Natural killer cell (primary cell): ENCODE measurements around the gene PRR20G. TPM values are rescaled to one million over a fixed set of nuclear protein-coding genes. Genes with fewer than 3 reads are reported as not detected.

Experiments
- ATAC-seq, 3 donors: fragments of 150-1000 bp in 2 of 3; fragments of 200-7000 bp in 1 of 3; cut with Tn5 transposase; 1 replicate in 1 of 3; 2 replicates in 2 of 3; pipeline ENCODE4 v1.10.0; 2021; ENCODE audit warnings: mild to moderate bottlenecking in 2 of 3, moderate library complexity in 2 of 3
- DNase-seq, 2 donors: peaks; one replicate each; pipeline versions ENCODE4 v3.0.0 to v3.0.0-alpha.2; 2013 to 2021; ENCODE audit warnings: mixed read lengths in 1 of 2
- H3K27ac ChIP-seq: one replicate; pipeline ENCODE4 v1.5.1; 2013; ENCODE audit warnings: mild to moderate bottlenecking, low read length
- H3K27me3 ChIP-seq: one replicate; pipeline ENCODE4 v1.6.1; 2013; ENCODE audit warnings: low read length; ENCODE audit not compliant: control insufficient read depth, insufficient read depth
- H3K36me3 ChIP-seq: one replicate; pipeline ENCODE4 v1.6.1; 2013; ENCODE audit warnings: low read length; ENCODE audit not compliant: control insufficient read depth, insufficient read depth
- H3K4me1 ChIP-seq: one replicate; pipeline ENCODE4 v1.6.1; 2013; ENCODE audit warnings: low read length; ENCODE audit not compliant: control insufficient read depth, insufficient read depth
- H3K4me3 ChIP-seq: one replicate; pipeline ENCODE4 v1.5.1; 2013; ENCODE audit warnings: low read length
- H3K9me3 ChIP-seq: one replicate; pipeline ENCODE4 v1.6.1; 2013; ENCODE audit warnings: low read length; ENCODE audit not compliant: control insufficient read depth, insufficient read depth
- H3K27ac Mint-ChIP-seq, 2 donors: one replicate each; pipeline ENCODE4 v1.8.0; 2022; ENCODE audit warnings: mild to moderate bottlenecking in 2 of 2, mixed read lengths in 2 of 2, moderate library complexity in 1 of 2
- H3K27me3 Mint-ChIP-seq, 2 donors: one replicate each; pipeline ENCODE4 v1.8.0; 2022; ENCODE audit warnings: low read depth in 2 of 2, mixed read lengths in 2 of 2
- H3K36me3 Mint-ChIP-seq: one replicate; pipeline ENCODE4 v1.8.0; 2022; ENCODE audit warnings: mixed read lengths
- H3K4me1 Mint-ChIP-seq, 2 donors: one replicate each; pipeline ENCODE4 v1.8.0; 2022; ENCODE audit warnings: mixed read lengths in 2 of 2
- H3K4me3 Mint-ChIP-seq: one replicate; pipeline ENCODE4 v1.8.0; 2022; ENCODE audit warnings: mild to moderate bottlenecking, moderate library complexity, mixed read lengths
- H3K9me3 Mint-ChIP-seq, 2 donors: one replicate each; pipeline ENCODE4 v1.8.0; 2022; ENCODE audit warnings: mixed read lengths in 2 of 2
- CTCF ChIP-seq: fragments of 200-600 bp; IDR thresholded peaks from one replicate; pipeline ENCODE4 v1.8.0; 2022; ENCODE audit warnings: antibody characterized with exemption
- WGBS: methylation state at CpG from one replicate; pipeline ENCODE4 v1.1.7; 2013; ENCODE audit warnings: missing lambda C conversion rate; ENCODE audit not compliant: insufficient coverage; 5-methylcytosine and 5-hydroxymethylcytosine counted together
- intact Hi-C: fragments of 100-400 bp; cut with micrococcal nuclease; formaldehyde crosslinking; loops from one replicate; pipeline ENCODE4 v1.14.2; 2022
- total RNA-seq, 4 donors: library from RNA; stranded (reverse); fragments of 120-200 nt in 1 of 4; gene quantifications; one replicate each; pipeline versions ENCODE4 v1.2.3 to v1.2.4, GENCODE V29; 2013 to 2022

PRR20G gene
- total RNA-seq, 3 donors from 2014 or later (not counting 1 experiment from before 2014, with no cell fraction given), result not detected

DNA sequence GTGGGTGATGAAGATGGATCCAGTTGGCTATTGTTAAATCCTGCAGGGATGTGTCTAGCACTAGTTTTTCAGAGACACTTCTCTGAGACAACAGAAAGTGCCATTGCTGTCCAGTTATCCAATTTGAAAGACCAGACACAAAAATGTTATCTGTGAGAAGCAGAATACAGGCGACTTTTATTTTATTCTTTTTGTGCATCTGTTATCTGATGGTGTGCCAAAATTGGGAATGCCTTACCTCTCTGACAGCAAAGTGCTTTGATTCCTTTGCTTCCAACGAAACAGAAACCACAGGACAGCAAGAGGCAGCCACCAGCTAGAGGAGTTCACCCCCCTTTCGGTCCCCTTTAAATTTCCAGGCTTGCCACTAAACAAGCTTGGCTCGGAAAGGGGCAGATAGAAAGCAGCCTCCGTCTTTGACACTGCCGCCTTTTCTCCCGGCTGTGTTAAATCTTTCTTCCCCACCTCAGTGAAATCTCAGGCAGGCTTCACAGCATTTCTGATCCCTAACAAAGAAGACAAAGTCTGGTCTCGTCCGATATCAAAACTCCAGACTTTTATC is 17.7 kb upstream of the PRR20G start:
- 72% methylated on average over 9 of the region's 9 CpGs for WGBS

GRCh38 chr3:127304121-127304744 is 16.4 kb upstream of the PRR20G start:
- TF ChIP-seq CTCF, result no peak
- H3K36me3 Mint-ChIP-seq, result no peaks in the 10 kb centered on the region
- no peaks in the 10 kb centered on the region for H3K27me3 ChIP-seq
- H3K9me3 Mint-ChIP-seq, result no peaks in the 10 kb centered on the region
- peaks cover 3 to 28% of the 10 kb centered on the region in 2 donors for H3K27me3 Mint-ChIP-seq
- no peaks in the 10 kb centered on the region for H3K4me1 Mint-ChIP-seq
- H3K4me3 Mint-ChIP-seq, result no peak overlapping the region
- WGBS, result 77% methylated on average over 20 of the region's 25 CpGs
- ATAC-seq (peak in 1 of 3 donors; percentile 42), DNase-seq (no peak)
- H3K9me3 ChIP-seq, result no peaks in the 10 kb centered on the region
- intact Hi-C loops, result no loop called here
- peaks cover 8% of the 10 kb centered on the region for H3K4me1 ChIP-seq
- no peak overlapping the region for H3K4me3 ChIP-seq
- H3K27ac ChIP-seq, result no peak overlapping the region
- H3K27ac Mint-ChIP-seq, result no peak overlapping the region
- H3K36me3 ChIP-seq, result no peaks in the 10 kb centered on the region

More for the DNA sequence above, 17.7 kb upstream of the PRR20G start:
- H3K9me3 ChIP-seq, result no peaks in the 10 kb centered on the region
- H3K36me3 ChIP-seq, result no peaks in the 10 kb centered on the region
- Mint-ChIP-seq H3K27ac (no peak overlapping the region), H3K27me3 (peaks cover 3 to 25% of the 10 kb centered on the region in 2 donors), H3K4me1 (no peaks in the 10 kb centered on the region), H3K9me3 (no peaks in the 10 kb centered on the region), H3K4me3 (no peak overlapping the region), H3K36me3 (no peaks in the 10 kb centered on the region)
- DNase-seq, result no peak
- H3K4me3 ChIP-seq, result no peak overlapping the region
- H3K27me3 ChIP-seq, result no peaks in the 10 kb centered on the region
- intact Hi-C loops, result no loop called here
- no peak overlapping the region for H3K27ac ChIP-seq
- no peak for ATAC-seq
- H3K4me1 ChIP-seq, result peaks cover 8% of the 10 kb centered on the region
- no peak for TF ChIP-seq CTCF

GRCh38 chr3:127299276-127299675 is 11.4 kb upstream of the PRR20G start:
- Histone ChIP-seq H3K4me3 (no peak overlapping the region), H3K27me3 (no peaks in the 10 kb centered on the region), H3K9me3 (no peaks in the 10 kb centered on the region), H3K4me1 (no peaks in the 10 kb centered on the region), H3K36me3 (no peaks in the 10 kb centered on the region), H3K27ac (no peak overlapping the region)
- Mint-ChIP-seq H3K36me3 (no peaks in the 10 kb centered on the region), H3K9me3 (no peaks in the 10 kb centered on the region), H3K27me3 (peaks cover 10 to 18% of the 10 kb centered on the region in 2 donors), H3K27ac (no peak overlapping the region), H3K4me1 (no peaks in the 10 kb centered on the region), H3K4me3 (no peak overlapping the region)
- ATAC-seq (no peak), DNase-seq (no peak)
- intact Hi-C loops, result no loop called here
- WGBS, result 64% methylated on average over 5 of the region's 6 CpGs
- TF ChIP-seq CTCF, result no peak

DNA sequence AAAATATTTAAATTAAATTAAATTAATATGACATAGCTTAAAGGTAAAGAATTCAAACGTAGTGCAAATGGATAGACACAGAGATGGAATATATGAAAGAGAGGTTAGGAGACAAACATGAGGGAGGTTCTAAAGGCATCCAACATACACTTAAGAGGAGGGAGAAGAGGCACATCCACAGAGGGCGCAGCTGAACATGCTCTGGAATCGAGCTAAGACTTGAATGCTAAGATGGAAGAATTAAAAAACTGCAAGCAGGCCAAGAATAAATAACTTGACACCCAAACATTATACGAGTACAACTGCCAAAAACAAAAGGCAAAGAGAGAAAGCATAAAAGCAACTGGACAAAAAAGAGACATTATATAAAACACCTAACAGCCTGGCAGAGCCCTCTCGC is 9.1 kb upstream of the PRR20G start:
- intact Hi-C loops, result no loop called here
- peaks cover 10 to 21% of the 10 kb centered on the region in 2 donors for H3K27me3 Mint-ChIP-seq
- WGBS, result 78% methylated on average over 3 of the region's 5 CpGs
- H3K27ac Mint-ChIP-seq, result no peak overlapping the region
- no peaks in the 10 kb centered on the region for H3K9me3 Mint-ChIP-seq
- no peak for TF ChIP-seq CTCF
- no peaks in the 10 kb centered on the region for H3K4me1 Mint-ChIP-seq
- Histone ChIP-seq H3K27me3 (no peaks in the 10 kb centered on the region), H3K9me3 (no peaks in the 10 kb centered on the region), H3K4me3 (no peak overlapping the region), H3K4me1 (no peaks in the 10 kb centered on the region), H3K36me3 (no peaks in the 10 kb centered on the region), H3K27ac (no peak overlapping the region)
- no peak overlapping the region for H3K4me3 Mint-ChIP-seq
- no peak for ATAC-seq
- no peaks in the 10 kb centered on the region for H3K36me3 Mint-ChIP-seq
- no peak for DNase-seq
